Measurements from ENCODE around the gene ANKRD10.

- TF ChIP-seq CTCF (IDR thresholded peaks at IDR 0.05) (no peak), POLR2A (IDR thresholded peaks at IDR 0.05; ENCODE audit: low read depth) (no peak)
Measured at GRCh38 chr13:110953416-110953815, 38.5 kb upstream of the ANKRD10 start.
